Ecto neural progenitor cell (in vitro differentiated cells): ENCODE data around the gene COPS7A.
"Not testable (repeated sequence)": the region's sequence is repeated elsewhere in the genome, so short reads cannot be mapped to it uniquely, and the experiment has no call there.

Source experiments
- DNase-seq: peaks from one replicate; pipeline ENCODE4 v3.0.0-alpha.2; 2018; ENCODE audit warnings: low spot score

COPS7A gene

GRCh38 chr12:6701078-6701768, 22.6 kb upstream of the COPS7A start:
- peak; percentile 58 for DNase-seq

DNA sequence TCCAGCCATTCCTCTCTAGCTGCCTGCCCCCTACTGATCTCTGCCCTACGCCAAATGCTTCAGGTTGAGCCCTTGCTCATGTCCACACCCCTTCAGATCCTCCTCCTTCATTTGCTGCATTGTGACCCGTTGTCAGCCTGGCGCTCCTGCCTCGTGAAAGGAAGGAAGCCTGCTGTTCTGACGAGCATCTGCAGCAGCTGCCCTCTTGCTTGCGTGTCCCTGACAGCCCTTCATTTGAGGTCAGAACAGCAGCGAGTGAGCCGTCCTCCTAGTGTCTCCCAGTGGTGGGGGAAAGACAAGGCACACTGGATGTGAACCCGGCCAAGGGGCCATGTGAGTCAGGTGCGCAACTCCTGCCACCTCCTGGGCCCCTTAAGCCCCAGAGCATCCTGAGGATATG, 20.2 kb upstream of the COPS7A start:
- peak; percentile 66 for DNase-seq

- DNase-seq: not testable (repeated sequence)
Measured at GRCh38 chr12:6708351-6708750, 15.5 kb upstream of the COPS7A start.

- no peak for DNase-seq
Measured at GRCh38 chr12:6708960-6709394, 14.9 kb upstream of the COPS7A start.

DNA sequence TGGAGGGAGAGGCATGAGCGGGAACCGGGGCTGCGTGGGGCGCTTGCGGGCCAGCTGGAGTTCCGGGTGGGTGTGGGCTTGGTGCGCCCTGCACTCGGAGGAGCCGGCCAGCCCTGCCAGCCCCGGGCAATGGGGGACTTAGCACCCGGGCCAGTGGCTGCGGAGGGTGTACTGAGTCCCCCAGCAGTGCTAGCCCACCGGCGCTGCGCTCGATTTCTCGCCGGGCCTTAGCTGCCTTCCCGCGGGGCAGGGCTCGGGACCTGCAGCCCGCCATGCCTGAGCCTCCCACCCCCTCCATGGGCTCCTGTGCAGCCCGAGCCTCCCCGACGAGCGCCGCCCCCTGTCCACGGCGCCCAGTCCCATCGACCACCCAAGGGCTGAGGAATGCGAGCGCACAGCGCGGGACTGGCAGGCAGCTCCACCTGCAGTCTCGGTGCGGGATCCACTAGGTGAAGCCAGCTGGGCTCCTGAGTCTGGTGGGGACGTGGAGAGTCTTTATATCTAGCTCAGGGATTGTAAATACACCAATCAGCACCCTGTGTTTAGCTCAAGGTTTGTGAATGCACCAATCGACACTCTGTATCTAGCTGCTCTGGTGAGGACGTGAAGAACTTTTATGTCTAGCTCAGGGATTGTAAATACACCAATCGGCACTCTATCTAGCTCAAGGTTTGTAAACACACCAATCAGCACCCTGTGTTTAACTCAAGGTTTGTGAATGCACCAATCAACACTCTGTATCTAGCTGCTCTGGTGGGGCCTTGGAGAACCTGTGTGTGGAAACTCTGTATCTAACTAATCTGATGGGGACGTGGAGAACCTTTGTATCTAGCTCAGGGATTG, 7.6 kb upstream of the COPS7A start:
- not testable (repeated sequence) for DNase-seq

DNA sequence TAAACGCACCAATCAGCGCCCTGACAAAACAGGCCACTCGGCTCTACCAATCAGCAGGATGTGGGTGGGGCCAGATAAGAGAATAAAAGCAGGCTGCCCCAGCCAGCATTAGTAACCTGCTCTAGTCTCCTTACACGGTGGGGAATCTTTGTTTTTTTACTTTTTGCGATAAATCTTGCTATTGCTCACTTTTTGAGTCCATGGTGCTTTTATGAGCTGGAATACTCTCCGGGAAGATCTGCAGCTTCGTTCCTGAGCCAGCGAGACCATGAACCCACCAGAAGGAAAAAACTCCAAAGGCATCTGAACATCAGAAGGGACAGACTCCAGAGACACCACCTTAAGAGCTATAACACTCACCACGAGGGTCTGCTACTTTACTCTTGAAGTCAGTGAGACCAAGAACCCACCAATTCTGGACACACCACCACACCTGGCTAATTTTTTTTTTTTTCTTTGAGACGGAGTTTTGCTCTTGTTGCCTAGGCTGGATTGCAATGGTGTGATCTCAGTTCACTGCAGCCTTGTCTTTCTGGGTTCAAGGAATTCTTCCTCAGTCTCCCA, 6.9 kb upstream of the COPS7A start:
- no peak for DNase-seq

GRCh38 chr12:6722863-6723262, 983 bp upstream of the COPS7A start:
- DNase-seq: no peak

GRCh38 chr12:6724409-6724797, 557 bp downstream of the COPS7A start:
- peak; percentile 63 for DNase-seq

DNA sequence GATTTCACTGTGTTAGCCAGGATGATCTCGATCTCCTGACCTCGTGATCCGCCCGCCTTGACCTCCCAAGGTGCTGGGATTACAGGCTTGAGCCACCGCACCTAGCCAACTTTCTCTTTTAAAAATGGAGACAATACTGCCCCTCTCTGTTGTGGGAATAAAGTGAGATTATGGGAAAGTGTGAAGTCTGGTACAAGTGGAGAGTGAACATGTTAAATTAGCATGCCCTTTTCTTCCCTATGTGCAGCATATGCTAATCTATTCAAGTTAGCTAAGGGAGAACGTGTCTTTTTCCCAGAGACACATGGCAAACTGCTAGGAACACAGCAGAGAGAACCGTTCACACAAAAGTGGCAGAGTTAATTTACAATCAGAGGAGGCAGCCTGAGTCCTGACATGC, 1.5 kb downstream of the COPS7A start:
- DNase-seq: no peak

GRCh38 chr12:6729186-6729585, 5.3 kb downstream of the COPS7A start:
- DNase-seq: no peak

GRCh38 chr12:6730169-6730568, 6.3 kb downstream of the COPS7A start:
- no peak for DNase-seq

DNA sequence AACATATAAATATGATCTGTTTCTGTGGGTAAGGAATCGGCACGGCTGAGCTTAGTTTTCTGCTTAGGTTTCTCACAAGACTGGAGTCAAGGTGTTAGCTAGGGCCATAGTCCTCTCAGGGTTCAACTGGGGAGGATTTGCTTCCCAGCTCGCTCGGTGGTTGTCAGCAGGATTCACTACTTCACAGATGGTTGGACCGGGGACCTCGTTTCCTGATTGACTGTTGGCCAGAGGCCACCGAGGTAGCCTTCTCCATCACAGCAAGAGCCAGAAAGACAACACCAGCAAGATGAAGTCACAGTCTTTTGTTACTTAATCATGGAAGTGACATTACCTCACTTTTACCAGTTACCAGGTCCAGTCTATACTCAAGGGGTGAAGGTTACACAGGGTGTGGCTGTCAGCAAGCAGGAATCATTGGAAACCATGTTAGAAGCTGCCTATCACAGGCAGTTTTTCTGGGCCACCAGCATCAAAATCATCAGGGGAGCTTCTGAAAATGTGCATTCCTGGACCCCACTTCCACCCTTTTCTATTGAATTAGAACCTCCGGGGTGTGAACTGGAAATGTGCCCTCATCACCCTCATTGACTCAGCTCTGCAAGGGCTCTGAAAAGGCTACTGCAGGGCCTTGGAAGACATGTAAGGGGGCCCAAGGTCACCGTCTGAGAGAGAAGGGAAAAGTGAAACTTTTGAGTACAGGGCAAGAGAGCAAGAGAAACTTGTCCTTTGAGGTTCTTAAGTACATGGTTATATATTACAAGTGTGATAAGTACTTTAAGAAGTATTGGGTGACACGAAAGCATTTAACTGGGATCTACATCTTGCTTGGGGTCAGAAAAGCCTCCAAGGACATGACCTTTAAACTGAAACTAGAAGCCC, 10.9 kb downstream of the COPS7A start:
- DNase-seq: no peak

DNA sequence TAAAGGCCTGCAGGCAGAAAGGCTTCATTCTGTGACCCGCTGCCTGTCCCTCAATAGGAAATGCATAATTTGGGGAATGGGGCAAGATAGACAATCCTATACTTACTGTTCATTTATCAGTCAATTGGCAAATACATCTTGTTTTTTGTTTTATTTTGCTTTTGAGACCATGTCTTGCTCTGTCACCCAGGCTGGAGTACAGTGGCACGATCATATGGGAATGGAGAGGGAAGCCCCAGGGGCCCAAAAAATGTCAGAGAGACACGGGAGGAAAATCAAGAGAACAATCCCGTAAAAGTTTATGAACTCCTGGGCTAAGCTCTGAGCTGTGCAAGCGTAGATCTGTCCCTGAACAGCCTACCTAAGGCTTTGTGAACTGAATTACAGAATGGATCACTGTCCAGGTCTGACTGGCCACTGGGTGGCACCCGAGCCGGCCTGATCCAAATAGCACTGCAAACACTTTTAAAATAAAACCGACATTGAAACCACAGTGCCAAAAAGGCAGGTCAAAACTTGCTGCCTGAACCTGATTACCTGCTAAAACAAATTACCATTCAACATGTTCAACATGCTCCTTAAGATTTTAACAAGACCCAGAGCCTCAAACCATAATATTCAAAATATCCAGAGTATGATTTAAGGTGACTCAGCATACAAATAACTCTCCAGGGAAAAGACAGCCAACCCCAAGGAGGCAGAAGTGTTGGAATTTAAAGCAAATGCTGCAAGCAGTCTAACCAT, 11.8 kb downstream of the COPS7A start:
- peak; percentile 74 for DNase-seq

GRCh38 chr12:6736754-6737153, 12.9 kb downstream of the COPS7A start:
- DNase-seq: no peak

DNA sequence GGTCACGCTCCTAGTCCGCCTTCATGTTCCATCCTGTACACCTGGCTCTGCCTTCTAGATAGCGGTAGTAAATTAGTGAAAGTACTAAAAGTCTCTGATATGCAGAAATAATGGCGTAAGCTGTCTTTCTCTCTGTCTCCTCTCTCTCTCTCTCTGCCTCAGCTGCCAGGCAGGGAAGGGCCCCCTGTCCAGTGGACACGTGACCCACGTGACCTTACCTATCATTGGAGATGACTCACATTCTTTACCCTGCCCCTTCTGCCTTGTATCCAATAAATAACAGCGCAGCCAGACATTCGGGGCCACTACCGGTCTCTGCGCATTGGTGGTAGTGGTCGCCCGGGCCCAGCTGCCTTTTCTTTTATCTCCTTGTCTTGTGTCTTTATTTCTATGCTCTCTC, 18.2 kb downstream of the COPS7A start:
- DNase-seq: not testable (repeated sequence)

DNA sequence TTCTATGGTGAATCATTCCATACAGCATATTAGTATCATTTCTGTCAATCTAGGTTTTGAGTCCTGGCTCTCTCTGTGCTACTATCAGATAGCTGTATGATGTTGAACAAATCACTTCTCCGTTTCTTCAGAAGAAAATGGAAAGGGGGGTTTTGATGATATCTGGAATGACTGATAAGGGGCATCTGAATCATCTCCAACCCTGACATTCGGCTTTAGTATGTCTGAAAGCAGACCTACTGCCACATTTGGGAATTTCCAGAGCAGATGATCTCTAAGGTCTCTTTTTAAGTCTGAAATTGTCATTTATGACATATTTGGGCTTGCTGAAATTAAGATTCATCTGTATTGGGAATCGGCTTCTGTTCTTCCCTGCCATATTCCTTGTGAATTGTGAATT, 19.0 kb downstream of the COPS7A start:
- DNase-seq: no peak

DNA sequence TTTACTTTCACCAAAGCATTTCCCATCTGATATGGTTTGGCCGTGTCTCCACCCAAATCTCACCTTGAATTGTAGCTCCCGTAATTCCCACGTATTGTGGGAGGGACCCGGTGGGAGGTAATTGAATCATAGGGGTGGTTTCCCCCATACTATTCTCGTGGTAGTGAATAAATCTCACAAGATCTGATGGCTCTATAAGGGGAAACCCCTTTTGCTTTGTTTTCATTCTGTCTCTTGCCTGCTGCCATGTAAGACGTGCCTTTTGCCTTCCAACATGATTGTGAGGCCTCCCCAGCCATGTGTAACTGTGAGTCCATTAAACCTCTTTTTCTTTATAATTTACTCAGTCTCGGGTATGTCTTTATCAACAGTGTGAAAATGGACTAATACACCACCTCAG, 19.5 kb downstream of the COPS7A start:
- DNase-seq: not testable (repeated sequence)

GRCh38 chr12:6745741-6746525, 22.1 kb downstream of the COPS7A start:
- no peak for DNase-seq

DNA sequence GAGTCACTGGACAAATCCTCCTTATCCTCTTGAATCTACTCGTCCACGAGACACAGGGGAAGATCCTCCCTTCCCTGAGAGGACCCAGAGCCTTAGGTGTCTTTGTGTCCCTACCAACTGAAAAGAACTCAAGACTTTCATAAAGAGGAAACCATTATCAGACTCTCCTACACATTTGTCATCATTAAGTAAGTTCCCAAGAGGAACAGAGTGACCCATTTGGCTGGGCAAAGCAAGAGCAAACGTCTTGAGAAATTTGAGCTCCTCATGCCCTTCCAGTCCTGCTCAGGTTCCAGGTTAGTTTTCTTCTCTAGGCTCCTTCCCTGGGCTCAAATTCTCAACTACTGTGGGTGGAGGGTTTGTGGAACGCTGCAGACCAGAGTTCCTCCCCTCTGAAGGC, 23.4 kb downstream of the COPS7A start:
- no peak for DNase-seq

DNA sequence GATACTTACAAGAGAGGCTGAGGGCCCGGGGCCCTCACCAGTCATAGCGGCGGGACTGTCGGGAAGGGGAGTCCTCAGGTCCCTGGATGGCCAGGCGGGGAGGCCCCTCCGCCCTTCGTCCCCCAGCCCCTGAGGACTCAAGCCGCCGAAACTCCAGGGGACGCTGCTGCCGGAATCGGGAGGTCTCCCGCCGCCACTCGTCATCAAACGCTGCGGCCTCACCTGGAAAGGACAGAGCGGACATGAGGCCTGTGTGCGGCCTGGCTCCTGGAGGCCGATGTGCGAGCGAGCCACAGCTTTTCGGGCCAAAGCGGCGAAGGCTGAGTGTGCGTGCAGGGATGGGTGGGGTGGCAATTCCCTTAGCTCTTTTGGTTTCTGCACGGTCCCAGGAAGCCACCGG, 24.9 kb downstream of the COPS7A start:
- no peak for DNase-seq

GRCh38 chr12:6750506-6750905, 26.7 kb downstream of the COPS7A start:
- no peak for DNase-seq
